LoVo (cell line): ENCODE results near the gene FAM9C.

ENCODE experiments used
- DNase-seq: peaks from one replicate; pipeline ENCODE4 v3.0.0-alpha.2; 2016; ENCODE audit warnings: low spot score

The FAM9C gene

DNA sequence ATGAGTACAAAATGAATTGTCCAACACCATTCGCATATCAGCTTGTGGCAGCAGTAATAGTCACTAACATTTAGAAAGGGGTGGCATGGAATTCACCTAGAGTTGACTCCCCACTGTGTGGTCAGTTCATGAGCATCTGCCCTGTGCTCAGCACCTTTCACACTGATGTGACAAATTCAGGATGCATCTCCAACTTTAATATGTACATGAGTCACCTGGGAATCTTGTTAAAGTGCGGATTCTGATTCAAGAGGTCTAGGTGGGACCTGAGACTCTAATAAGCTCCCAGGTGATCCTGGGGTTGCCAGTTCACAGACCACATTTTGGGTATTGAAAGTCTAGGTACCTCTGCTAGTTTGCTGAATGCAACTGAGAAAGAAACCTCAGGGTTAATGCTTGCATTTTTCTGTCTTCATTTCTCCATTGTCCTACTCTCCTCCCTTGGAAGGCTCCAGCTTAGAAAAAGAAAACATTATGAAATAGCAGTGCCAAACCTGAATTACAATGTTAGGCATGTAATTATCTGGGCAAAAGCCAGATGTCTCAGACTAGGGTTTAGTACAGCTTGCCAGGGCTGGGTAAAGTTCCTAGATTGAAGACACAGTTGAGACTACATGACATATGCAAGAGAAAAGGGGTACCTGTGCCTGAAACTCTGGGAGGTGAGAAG is 36.8 kb downstream of the FAM9C start:
- DNase-seq, result no peak

DNA sequence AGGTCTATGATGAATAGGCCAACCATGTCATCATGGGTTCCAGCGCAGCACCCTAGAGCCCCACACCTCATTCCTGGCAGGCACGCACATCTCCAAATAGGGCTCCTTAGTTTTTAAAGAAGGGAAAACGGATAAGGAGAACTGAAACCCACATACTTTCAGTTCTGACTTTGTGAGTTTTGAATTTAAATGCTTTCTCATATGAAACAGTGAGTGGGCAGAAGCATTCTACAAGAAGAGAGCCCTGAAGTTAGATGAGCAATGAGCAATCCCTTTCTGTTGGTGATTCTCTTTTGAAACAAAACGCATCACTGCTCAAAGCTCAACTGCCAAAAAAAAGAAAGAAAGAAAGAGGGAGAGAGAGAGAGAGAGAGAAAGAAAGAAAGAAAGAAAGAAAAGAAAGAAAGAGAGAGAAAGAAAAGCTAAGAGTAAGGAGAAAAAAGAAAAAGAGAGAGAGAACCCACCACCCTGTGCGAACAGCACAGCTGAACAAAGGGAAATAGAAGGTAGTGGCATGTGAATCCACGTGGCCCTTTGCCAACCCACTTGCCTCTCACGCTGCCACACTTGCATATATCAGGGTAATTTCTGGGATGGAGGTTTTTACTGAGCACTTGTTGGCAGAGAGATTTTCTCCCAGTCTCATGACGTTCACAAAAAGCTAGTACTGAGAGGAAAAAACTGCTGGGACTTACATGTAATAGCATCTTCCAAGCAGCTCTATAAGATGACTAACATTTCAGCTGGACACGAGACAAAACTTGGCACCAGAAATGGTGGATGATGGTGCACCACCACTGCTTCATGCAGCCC is 38.6 kb downstream of the FAM9C start:
- no peak for DNase-seq

DNA sequence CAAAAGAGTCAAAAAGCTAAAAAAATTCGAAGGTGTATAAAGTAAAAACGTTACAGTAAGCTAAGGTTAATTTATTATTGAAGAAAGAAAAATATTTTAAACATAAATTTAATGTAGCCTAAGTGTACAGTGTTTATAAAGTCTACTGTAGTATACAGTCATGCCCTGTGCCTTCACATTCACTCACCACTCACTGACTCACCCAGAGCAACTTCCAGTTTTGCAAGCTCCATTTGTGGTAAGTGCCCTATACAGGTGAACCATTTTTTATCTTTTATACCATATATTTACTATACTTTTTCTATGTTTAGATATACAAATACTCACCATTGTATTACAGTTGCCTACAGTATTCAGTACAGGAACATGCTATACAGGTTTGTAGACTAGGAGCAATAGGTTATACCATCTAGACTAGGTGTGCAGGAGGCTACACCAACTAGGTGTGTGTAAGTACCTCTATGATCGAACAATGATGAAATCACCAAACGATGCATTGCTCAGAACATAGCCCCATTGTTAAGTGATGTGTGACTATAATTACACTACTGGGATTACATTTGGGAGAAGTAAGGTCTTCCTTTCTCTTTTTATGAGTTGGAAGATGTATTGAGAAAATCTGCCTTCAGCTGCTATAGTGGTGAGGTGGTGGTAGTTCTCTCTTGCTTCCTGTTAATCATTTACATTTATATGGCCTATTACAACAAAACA is 42.3 kb downstream of the FAM9C start:
- DNase-seq, result peak; percentile 58

DNA sequence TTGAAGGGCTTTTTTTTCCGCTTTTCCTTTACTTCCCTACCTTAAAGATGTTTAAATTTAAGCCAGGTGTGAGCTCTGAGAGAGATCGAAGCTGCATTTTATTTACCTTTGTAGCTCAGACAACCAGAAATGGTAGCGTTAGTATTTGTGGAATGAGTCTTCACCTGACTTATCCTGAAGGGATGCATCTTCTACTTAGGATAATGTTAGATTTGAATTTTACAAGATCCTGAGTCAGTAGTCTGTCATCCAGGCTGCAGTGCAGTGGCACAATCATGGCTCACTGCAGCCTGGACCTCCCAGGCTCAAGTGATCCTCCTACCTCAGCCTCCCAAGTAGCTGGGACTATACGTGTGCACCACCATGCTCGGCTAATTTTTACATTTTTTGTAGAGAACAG is 43.3 kb downstream of the FAM9C start:
- DNase-seq, result no peak

DNA sequence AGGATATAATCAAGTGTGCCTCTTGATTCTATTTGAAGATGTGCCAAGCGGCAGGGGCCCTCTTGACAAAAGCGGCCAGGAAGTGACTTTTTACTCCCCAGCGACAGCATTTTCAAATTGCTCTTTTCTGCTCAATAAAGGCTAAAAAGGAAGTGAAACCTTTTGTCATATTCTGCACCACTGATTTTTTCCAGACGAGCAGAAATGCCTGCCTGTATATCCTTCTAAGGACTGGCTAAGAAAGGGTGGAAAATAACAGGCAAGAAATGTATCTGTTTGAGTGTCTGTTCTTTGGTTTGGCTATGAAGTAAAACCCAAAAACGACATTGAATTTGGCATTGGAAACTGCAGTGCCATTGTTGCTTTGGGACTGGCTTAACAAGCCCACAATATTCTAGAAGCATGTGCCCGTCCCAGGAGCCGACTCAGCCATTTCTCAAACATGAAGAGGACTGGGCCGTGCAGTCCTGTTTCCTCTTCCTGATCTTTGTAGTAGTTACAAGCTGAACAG is 44.1 kb downstream of the FAM9C start:
- DNase-seq, result no peak

DNA sequence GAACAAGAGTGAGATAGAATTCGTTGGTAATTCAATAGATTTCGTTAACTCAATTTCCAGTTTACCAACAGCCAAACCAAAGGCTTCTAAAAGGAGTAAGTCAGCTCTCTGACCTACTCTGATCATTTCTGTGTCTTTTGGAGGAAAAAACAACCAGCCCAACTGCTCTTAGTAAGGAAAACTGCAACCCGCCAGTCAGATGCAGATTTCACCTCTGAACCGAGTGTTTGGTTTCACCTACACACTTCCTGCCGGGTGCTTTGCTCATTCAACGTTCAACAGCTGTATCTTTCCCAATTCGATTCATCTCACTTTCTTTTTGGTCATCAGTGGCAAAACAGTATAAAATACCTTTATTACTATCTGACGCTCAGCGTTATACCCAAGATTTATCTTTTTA is 45.0 kb downstream of the FAM9C start:
- no peak for DNase-seq

DNA sequence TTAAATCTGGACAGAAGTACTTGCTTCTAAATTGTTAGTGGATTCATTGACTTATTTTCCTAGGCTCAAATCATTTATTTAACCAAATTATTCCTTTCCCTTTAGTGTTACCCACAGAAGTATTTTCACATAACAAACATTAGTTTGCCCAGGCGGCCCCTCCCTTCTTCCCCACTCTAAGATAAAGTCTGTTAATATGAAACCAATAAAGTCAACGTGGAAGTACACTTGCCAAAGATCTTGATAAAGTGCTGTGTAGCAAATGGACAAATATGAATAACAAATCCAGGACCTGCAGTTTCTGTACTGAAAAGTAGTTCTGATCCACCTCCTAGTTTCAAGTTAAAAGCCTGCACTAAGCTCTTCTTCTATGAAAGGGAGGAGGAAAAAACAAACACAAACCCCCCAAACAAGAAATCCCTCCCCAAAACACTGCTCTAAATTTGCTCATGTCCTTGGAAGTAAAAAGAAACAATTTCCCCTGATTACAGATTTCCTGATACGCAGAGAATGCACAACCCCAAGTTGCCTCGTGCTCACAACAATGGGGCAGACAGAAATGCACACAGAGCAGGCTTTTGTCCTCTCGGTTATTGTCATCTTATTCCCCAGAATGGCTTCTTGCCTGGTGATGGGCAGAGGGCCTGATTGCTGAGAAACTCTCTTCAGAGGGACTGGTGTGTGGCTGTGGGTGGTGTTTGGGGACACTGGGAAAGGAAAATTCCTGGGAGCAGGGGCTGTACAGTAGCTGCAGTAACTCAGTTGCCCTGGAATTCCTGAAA is 46.3 kb downstream of the FAM9C start:
- DNase-seq, result no peak

DNA sequence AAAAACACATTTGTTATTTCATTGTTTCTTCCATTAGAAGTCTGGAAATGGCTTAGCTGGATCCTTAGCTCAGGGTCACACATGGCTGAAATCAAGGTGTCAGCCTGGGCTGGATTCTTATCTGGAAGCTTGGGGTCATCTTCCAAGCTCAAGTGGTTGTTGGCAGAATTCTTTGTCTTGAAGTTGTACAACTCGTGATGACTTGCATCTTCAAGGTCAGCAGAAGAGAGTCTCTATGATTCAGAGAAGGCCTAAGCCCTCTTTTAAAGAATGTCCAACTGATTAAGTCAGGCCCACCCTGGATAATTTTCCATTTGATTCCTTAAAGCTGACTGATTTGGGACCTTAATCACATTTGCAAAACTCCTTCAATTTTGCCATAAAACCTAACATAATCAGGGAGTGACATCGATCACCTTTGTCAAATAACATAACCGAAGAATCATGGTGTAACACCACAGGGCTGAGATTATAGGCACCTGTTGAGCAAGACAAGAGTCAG is 47.4 kb downstream of the FAM9C start:
- DNase-seq, result no peak

DNA sequence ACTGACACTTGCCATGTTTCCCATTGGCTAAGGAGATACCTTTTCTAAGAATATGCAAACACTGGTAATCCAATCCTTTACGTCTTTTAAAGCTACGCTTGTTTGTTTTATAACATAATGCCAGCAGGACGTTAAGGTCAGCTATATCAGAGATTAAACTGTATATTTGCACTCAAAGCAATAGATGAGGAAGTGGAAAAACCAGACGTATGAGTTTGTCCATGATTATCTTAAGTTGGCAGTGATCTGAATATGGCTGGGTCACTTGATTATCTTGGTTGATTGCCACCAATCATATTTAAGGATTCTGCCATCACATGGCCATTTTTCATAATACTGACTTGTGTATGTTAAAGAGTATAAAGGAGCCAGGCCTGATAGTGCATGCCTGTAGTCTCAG is 50.1 kb downstream of the FAM9C start:
- DNase-seq, result no peak

DNA sequence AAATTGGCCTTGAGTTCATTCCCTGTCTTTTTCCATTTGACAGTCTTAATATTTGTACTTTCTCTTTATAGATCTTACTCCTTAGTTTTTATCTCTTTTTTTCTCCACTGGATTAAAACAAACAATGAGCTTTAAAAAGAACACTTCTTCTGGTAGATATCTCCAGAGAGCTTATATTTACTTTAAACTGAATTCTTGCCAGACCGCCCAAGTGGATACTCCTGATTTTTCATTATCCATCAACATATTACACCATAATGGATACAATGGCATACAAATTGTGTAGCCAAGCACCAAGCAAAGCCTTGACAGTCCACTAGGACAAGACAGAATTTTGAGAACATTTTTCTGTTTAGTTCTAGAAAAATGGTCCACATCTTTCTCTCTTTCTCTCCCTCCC is 50.6 kb downstream of the FAM9C start:
- DNase-seq, result no peak

DNA sequence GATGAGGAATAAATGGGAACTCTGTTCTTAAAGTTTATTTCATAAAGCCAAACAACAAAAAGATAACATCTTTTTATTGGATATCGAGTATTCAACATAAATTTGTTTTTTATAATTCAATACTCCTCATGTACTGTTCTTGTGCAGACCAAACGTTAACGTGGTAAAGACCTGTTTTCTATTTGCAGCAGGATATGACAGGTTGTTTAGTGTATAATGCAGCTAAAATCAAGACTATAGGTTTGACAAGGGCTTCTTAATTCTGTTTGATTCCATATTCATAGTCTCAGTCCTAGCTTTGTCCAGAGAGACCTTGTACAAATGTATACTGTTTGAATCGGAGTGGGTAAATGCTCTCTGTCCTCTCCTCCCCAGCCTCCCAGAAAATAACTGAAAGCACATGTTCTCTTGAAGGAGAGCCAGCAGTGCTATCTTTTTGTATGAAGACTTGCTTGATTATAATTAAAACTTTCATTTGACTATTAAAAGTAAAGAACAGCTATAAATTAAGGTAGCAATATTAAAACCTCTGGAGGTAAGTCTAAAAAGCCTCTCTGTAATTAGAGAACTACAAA is 51.8 kb downstream of the FAM9C start:
- DNase-seq, result no peak

DNA sequence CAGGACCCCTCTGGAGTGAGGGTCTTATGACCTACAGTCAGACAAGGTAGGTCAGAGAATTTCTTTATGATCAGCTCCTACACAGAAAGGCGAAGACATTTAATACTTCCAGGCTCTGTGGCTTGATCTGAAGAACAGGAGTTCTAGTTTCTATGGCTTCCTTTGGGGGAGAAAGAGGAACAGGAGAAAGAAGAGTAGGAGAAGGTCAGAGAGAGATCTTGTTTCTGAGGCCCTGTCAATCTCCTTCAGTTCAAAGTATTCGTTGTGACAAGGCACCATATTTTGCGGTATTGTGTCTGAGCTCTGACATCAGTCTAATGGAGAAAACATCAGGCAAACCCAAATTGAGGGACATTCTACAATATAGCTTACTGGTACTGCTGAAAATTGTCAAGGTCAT is 52.8 kb downstream of the FAM9C start:
- no peak for DNase-seq

DNA sequence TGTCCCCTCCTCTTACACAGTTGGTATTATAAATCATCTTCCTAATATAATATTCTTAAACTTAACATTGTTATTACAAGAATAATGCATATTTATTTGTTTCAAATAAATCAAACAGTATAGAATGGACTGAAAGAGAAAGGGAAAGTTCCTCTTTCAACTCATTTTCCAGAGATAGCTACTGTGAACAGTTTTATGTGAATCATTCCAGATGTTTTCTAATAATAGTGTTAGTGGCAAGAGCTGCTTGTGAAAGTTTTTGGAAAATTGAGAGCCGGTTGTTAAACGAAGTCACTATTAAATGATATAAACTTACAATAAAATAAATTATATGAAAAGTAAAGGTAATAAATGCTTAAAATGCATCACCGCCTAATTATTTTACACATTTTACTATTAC is 55.0 kb downstream of the FAM9C start:
- DNase-seq, result no peak

DNA sequence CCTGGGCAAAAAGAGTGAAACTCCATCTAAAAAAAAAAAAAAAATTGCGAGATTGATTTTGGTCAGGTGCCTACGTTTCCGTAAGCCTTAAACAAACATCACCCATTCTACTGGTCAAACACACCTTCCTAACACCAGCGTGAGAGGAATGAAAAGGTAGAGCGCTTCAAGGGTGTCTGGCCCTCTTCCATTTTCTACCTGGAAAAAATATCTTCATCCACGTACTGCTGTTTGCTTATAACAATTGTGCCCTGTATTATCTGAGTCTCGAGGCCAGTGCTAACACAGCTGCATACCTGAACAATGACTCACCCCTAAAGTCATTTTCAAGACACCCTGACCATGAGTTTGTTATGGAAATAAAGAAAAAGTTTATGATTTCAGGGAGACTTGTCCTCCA is 55.6 kb downstream of the FAM9C start:
- peak; percentile 75 for DNase-seq

DNA sequence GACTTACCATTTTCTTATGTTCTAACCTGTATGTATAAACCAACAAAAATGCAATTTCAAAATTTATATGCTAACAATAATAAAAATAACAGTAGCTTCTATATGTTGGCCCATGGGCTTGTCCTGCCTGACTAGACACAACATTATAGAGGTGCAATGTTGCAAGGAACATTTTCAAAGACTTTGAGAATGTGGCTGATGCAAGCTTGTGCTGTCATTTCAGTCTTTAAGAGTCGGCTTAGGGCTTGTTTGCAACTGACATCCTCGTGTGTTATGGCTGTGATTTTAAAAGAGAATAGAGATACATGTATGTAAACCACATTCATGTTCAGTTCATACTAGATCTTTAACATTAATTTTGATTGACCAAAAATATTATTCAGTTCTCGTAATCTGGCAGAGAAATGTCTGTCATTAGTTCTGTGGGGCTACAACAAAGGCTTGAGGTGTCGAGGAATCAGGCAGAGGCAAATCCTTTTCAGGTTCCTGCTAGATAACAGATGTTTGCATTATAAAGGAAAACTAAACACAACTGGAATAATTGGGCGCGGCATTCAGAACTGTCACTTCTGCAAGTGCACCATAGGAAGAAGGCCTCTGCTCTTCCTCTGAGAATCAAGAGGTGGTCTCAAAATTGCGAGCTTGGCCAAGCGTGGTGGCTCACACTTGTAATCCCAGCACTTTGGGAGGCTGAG is 56.4 kb downstream of the FAM9C start:
- no peak for DNase-seq

DNA sequence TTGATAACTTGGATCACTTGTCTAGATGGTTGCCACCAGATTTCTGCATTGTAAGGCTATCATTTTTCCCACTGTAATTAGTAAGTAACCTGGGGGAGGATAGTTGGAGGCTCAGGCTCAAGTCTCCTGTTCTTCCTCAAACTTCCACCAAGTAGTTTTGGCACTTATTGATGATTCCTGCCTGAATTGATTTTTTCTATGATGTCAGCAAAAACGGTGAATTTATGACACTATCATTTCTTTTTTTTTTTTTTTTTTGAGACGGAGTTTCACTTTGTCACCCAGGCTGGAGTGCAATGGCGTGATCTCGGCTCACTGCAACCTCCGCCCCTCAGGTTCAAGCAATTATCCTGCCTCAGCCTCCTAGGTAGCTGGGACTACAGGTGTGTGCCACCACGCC is 57.1 kb downstream of the FAM9C start:
- no peak for DNase-seq

DNA sequence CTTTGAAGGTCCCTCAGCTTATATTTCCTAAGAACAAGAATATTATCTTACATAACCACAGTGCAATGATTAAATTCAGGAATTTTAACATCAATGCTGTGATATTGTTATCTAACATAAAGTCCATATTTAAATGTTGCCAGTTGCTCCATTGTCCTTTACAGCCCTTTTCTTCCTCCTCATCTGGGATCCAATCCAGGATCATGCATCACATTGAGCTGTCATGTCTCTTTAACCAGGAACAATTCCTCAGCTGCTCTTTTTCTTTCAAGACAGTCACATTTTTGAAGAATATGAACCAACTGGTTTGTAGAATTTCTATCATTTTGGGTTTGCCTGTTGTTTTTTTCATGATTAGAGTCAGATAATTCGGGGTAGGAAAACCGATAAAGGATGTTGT is 57.5 kb downstream of the FAM9C start:
- DNase-seq, result no peak

DNA sequence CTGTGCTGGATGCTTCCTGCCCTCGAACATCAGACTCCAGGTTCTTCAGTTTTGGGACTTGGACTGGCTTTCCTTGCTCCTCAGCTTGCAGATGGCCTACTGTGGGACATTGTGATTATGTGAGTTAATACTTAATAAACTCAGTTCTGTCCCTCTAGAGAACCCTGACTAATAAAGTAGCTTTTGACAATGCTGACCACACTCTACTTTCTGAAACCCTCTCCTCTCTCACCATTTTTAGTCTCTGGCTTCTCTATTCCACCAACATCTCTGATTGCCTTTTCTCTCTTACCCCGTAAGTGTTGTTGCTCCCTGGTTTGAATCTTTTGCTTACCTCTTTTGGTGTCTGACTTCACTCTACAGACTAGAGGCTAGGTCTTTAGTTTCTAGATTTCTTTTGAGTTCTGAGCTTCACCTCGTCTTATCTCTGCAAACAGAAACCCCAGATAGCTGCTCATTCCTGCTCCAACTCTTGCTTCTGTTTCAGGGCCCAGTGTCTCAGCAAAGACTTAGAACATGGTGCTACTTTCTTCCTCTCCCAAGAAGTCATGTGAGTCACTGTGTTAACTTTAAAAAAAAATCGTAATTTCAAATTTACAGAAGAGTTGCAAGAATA is 58.1 kb downstream of the FAM9C start:
- DNase-seq, result no peak
